LNCaP clone FGC (cell line): ENCODE measurements around the gene CCDC80.
"Not testable (repeated sequence)": the region's sequence is repeated elsewhere in the genome, so short reads cannot be mapped to it uniquely, and the experiment has no call there.

Experiments
- DNase-seq: peaks from one replicate; pipeline ENCODE4 v3.0.0-alpha.2; 2011; ENCODE audit warnings: low read depth
- H3K4me3 ChIP-seq: 2 replicates; pipeline ENCODE4 v1.5.1; 2011; ENCODE audit warnings: mild to moderate bottlenecking, low read depth, low read length, control low read depth
- TF ChIP-seq, protein P1 (sequence below): IDR thresholded peaks from 2 replicates; pipeline ENCODE4 v1.5.1; 2012; ENCODE audit warnings: mild to moderate bottlenecking; ENCODE audit not compliant: control insufficient read depth, insufficient read depth; ENCODE audit errors: extremely low read depth

CCDC80 gene

DNA sequence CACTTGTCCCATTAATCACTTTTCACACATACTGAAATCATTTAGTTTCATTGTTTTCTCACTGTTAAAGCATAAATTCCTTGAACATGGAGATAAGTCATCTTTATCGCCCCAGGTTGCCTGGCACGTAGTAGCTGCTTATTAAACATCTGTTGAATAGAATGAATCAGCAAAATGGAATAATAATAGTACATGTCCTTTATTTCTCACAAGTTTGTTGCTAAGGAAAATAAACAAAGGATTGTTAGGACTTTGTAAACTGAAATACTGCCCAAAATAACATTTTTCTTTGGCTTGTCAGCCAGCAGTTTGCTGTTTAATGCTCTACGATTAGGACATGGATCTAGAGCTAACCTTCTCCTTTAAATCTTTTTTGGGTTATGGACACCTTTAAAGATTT lies 61.2 kb downstream of the CCDC80 start:
- no peak for DNase-seq
- TF ChIP-seq, protein P1, sequence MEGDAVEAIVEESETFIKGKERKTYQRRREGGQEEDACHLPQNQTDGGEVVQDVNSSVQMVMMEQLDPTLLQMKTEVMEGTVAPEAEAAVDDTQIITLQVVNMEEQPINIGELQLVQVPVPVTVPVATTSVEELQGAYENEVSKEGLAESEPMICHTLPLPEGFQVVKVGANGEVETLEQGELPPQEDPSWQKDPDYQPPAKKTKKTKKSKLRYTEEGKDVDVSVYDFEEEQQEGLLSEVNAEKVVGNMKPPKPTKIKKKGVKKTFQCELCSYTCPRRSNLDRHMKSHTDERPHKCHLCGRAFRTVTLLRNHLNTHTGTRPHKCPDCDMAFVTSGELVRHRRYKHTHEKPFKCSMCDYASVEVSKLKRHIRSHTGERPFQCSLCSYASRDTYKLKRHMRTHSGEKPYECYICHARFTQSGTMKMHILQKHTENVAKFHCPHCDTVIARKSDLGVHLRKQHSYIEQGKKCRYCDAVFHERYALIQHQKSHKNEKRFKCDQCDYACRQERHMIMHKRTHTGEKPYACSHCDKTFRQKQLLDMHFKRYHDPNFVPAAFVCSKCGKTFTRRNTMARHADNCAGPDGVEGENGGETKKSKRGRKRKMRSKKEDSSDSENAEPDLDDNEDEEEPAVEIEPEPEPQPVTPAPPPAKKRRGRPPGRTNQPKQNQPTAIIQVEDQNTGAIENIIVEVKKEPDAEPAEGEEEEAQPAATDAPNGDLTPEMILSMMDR = no peak
- no peak overlapping the region for H3K4me3 ChIP-seq

DNA sequence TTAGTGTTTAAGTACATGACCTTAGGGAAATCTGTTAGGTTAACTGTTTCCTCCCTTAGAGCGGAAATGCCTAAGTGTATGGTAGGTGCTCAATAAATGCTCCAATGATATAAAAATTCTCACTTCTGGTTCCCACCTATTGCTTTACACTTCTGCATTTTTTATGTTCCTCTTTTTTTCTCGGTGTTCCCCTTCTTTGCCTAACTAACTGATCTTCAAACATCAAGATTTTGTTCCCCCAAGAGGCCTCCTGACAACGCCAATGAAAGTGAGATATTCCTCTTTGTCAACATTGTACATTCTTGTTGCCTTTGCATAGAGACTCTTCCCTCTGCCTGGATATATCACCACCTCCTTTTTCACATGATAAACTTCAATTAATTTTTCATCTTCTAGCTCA lies 61.7 kb downstream of the CCDC80 start:
- no peak overlapping the region for H3K4me3 ChIP-seq
- TF ChIP-seq, protein P1 = no peak
- DNase-seq = no peak

GRCh38 chr3:112572701-112573100 lies 68.2 kb downstream of the CCDC80 start:
- TF ChIP-seq, protein P1 = no peak
- H3K4me3 ChIP-seq = no peak overlapping the region
- no peak for DNase-seq

DNA sequence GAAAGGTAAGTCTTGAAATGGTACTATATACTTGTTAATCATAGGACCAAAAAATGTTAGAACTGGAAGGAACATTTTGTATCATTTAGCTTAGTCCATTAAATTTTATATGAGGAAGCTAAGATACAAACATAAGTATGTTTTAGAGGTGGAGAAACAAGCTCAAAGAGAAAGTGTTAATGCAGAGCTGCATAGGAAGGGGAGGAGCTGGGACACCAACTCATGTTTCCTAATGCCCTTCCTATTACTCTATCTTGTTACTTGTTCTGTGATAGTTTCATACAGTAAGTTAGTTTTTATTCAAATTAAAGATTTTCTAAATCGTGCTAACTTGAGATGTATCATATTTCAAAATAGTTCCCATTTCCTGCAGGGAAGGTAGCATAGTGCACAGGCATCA lies 71.7 kb downstream of the CCDC80 start:
- DNase-seq = no peak
- H3K4me3 ChIP-seq = no peak overlapping the region
- TF ChIP-seq, protein P1 = no peak

DNA sequence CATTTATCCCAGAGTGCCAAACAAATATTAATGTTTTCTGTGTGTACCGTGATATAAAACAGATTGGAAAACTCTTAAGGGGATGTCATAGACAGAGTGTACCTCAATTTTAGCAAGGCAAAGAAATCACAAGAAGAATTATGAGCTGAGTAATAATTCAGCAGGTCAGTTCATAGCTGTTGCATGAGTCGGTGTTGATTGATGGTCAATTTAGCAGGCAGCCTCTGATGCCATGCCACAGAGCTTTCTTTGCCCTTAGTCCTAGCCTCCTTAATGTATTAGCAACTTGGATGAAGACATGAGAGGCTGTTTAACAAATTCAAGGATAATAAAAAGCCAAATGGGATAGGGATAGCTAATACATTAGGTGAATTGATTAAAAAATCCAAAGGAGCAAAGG lies 72.3 kb downstream of the CCDC80 start:
- no peak for DNase-seq
- TF ChIP-seq, protein P1 = no peak
- no peak overlapping the region for H3K4me3 ChIP-seq

DNA sequence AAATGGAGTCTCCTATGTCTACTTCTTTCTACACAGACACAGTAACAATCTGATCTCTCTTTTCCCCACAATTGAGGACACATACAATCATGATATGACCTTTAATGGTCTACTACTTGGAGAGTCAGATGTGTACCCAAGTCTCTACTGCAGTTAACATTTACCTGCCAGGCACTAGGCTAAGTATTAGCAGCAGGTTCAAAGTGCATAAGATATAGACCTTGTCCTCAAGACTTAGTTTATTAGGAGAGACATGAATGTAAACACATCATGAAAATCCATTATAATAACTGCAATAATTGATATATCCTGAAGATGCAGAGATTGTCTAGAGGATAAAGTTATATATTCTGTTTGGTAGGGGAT lies 76.0 kb downstream of the CCDC80 start:
- TF ChIP-seq, protein P1 = no peak
- no peak for DNase-seq
- H3K4me3 ChIP-seq = no peak overlapping the region

DNA sequence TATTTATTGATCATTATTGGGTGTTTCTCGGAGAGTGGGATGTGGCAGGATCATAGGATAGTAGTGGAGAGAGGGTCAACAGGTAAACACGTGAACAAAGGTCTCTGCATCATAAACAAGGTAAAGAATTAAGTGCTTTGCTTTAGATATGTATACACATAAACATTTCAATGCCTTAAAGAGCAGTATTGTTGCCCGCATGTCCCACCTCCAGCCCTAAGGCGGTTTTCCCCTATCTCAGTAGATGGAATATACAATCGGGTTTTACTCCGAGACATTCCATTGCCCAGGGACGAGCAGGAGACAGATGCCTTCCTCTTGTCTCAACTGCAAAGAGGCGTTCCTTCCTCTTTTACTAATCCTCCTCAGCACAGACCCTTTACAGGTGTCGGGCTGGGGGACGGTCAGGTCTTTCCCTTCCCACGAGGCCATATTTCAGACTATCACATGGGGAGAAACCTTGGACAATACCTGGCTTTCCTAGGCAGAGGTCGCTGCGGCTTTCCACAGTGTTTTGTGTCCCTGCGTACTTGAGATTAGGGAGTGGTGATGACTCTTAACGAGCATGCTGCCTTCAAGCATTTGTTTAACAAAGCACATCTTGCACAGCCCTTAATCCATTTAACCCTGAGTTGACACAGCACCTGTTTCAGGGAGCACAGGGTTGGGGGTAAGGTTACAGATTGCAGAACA lies 76.5 kb downstream of the CCDC80 start:
- not testable (repeated sequence) for DNase-seq, H3K4me3 ChIP-seq
